GM12892 (cell line): ENCODE results near the gene AIDA.

Experiments used
- POLR2A ChIP-seq: IDR thresholded peaks from 2 replicates; pipeline ENCODE4 v1.6.1; 2011; ENCODE audit warnings: low read depth, low read length, control low read depth
- POLR2AphosphoS5 ChIP-seq: IDR thresholded peaks from 2 replicates; pipeline ENCODE4 v1.6.1; 2011; ENCODE audit warnings: low read depth, low read length, control low read depth
- TAF1 ChIP-seq: IDR thresholded peaks from 2 replicates; pipeline ENCODE4 v1.6.1; 2011; ENCODE audit warnings: low read depth, mild to moderate bottlenecking, control low read depth, low read length, borderline replicate concordance

DNA sequence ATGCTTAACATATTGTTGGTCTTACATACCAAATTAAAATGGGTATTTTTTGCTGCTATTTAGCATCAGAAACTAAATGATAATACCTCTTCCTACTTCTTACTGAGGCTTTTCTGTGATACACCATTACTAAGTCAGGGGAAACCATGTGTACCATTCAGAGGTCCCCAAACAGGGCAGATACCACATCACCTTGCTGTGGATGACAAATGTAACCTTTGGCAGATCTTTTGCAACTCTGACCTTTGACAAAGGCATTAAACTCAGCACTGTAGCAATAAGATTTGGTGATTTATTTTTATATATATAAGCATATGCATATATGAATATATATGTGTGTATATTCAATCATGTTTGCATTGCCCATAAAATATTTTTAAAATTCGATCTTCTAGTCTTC is 27.6 kb upstream of the AIDA start:
- TF ChIP-seq POLR2AphosphoS5 (no peak), POLR2A (no peak), TAF1 (no peak)
